HL-60 (cell line): ENCODE measurements around the gene PHPT1.

Source experiments
- DNase-seq, 2 experiments: peaks; one replicate each; pipeline ENCODE4 v3.0.0-alpha.2; 2010 to 2020; ENCODE audit warnings: low read depth in 1 of 2, low spot score in 1 of 2
- H3K27ac ChIP-seq: fragments of 250-450 bp; sonication (Bioruptor Pico); replicated peaks from 2 replicates; pipeline ENCODE4 v1.5.1; 2020; ENCODE audit warnings: mild to moderate bottlenecking, moderate library complexity
- H3K27me3 ChIP-seq: fragments of 250-450 bp; sonication (Bioruptor Pico); 2 replicates; pipeline ENCODE4 v1.5.1; 2021; ENCODE audit warnings: mild to moderate bottlenecking, moderate library complexity; ENCODE audit not compliant: insufficient read depth, poor library complexity, severe bottlenecking
- H3K4me3 ChIP-seq: replicated peaks from 2 replicates; pipeline ENCODE4 v1.5.1; 2011; ENCODE audit warnings: mild to moderate bottlenecking, control low read depth, low read length; ENCODE audit not compliant: insufficient read depth
- CTCF ChIP-seq: IDR thresholded peaks from one replicate; pipeline ENCODE4 v1.5.1; 2011; ENCODE audit warnings: low read length, control low read depth, inconsistent platforms; ENCODE audit not compliant: insufficient read depth
- GABPA ChIP-seq: IDR thresholded peaks from 2 replicates; pipeline ENCODE4 v1.6.1; 2012; ENCODE audit warnings: low read depth
- POLR2AphosphoS5 ChIP-seq: IDR thresholded peaks from 2 replicates; pipeline ENCODE4 v1.6.1; 2012; ENCODE audit warnings: low read depth
- REST ChIP-seq: IDR thresholded peaks from 2 replicates; pipeline ENCODE4 v1.6.1; 2012; ENCODE audit warnings: low read depth; ENCODE audit not compliant: insufficient replicate concordance
- SPI1 ChIP-seq: IDR thresholded peaks from 2 replicates; pipeline ENCODE4 v1.6.1; 2012; ENCODE audit warnings: low read depth, mild to moderate bottlenecking, borderline replicate concordance
- long read RNA-seq: library from polyadenylated mRNA; unstranded; transcript quantifications from one replicate; pipeline ENCODE4 v2.0.0, GENCODE V29; 2020

Gene PHPT1
- long read RNA-seq, transcript PHPT1-201 (3 exons, 890 nt): major isoform, 11 of 30 reads
- long read RNA-seq, partial matches to known transcripts: 6 of 30 reads
- long read RNA-seq, other reads (novel, unspliced or antisense): 10 of 30 reads

- peak; percentile 99 for DNase-seq
- peak within 1 kb of the TSS; percentile 93 for H3K4me3 ChIP-seq
- peaks cover 3% of the 10 kb centered on the region for H3K27me3 ChIP-seq
- TF ChIP-seq GABPA (no peak), REST (no peak), SPI1 (peak; percentile 66; the same call in 1 of the 2 replicates), CTCF (no peak), POLR2AphosphoS5 (peak; percentile 85)
- peak within 1 kb of the TSS; percentile 88 for H3K27ac ChIP-seq
These were observed at the start of gene PHPT1 for GRCh38 chr9:136849038-136849959. Gene PHPT1 (plus strand): TSS chr9:136849409. CDS start chr9:136849431, 22 bp downstream.

- no peak for TF ChIP-seq REST
- no peak for TF ChIP-seq CTCF
- no peak for TF ChIP-seq SPI1
- TF ChIP-seq POLR2AphosphoS5: peak; percentile 76
- TF ChIP-seq GABPA: no peak
- H3K27me3 ChIP-seq: peaks cover 16% of the 10 kb centered on the region
- peak; percentile 71 to 82 for DNase-seq
- peak overlapping the region; percentile 37 for H3K4me3 ChIP-seq
- no peak overlapping the region for H3K27ac ChIP-seq
These were observed 49.2 kb upstream of the PHPT1 start for GRCh38 chr9:136799854-136800657.

- H3K27ac ChIP-seq: no peak overlapping the region
- DNase-seq: no peak
- H3K4me3 ChIP-seq: no peak overlapping the region
These were observed 46.9 kb upstream of the PHPT1 start for GRCh38 chr9:136802321-136802720.

More at GRCh38 chr9:136802321-136802720, 46.9 kb upstream of the PHPT1 start:
- TF ChIP-seq REST (no peak), SPI1 (no peak), POLR2AphosphoS5 (no peak), CTCF (no peak), GABPA (no peak)
- peaks cover 16% of the 10 kb centered on the region for H3K27me3 ChIP-seq
